CD4-positive, alpha-beta memory T cell (primary cell): ENCODE measurements around the gene SPEF2. TPM values are rescaled to one million over a fixed set of nuclear protein-coding genes. Genes with fewer than 3 reads are reported as not detected.
"Not testable (repeated sequence)": the region's sequence is repeated elsewhere in the genome, so short reads cannot be mapped to it uniquely, and the experiment has no call there.

Source experiments
- CTCF ChIA-PET: fragments of 350-600 bp; sonication (Branson Sonifier 250); formaldehyde crosslinking; loops from one replicate; lab custom pipeline; 2021; ENCODE audit warnings: inconsistent platforms; ENCODE audit not compliant: partially characterized antibody; lab: Charles Lee
- POLR2A ChIA-PET: fragments of 350-600 bp; sonication (Branson Sonifier 250); formaldehyde crosslinking; loops from one replicate; lab custom pipeline; 2021; ENCODE audit not compliant: partially characterized antibody; lab: Charles Lee
- DNase-seq, 5 donors: peaks; one replicate each; pipeline versions ENCODE4 v3.0.0 to v3.0.0-alpha.2; 2020 to 2022; ENCODE audit warnings: mixed read lengths in 1 of 5
- H3K27ac ChIP-seq: one replicate; pipeline ENCODE4 v1.7.0; 2013; ENCODE audit warnings: low read depth, low read length
- H3K27me3 ChIP-seq: 2 replicates; pipeline ENCODE4 v1.7.0; 2013; ENCODE audit warnings: mild to moderate bottlenecking, low read length, moderate library complexity; ENCODE audit not compliant: insufficient read depth
- H3K36me3 ChIP-seq: 2 replicates; pipeline ENCODE4 v1.7.0; 2013; ENCODE audit warnings: mild to moderate bottlenecking, low read length, moderate library complexity; ENCODE audit not compliant: insufficient read depth
- H3K4me1 ChIP-seq: 2 replicates; pipeline ENCODE4 v1.7.0; 2013; ENCODE audit warnings: mild to moderate bottlenecking, low read length, moderate library complexity; ENCODE audit not compliant: insufficient read depth
- H3K4me3 ChIP-seq, 2 donors: one replicate each; pipeline ENCODE4 v1.7.0; 2013; ENCODE audit warnings: low read length in 2 of 2, mild to moderate bottlenecking in 1 of 2
- H3K9me3 ChIP-seq, 2 donors: one replicate each; pipeline ENCODE4 v1.7.0; 2013; ENCODE audit warnings: low read length in 2 of 2, control low read depth in 1 of 2; ENCODE audit not compliant: control insufficient read depth in 1 of 2
- H3K27ac Mint-ChIP-seq, 7 donors: one replicate each; pipeline ENCODE4 v1.8.0; 2020 to 2021; ENCODE audit warnings: mixed read lengths in 7 of 7, mild to moderate bottlenecking in 6 of 7, inconsistent platforms in 3 of 7, moderate library complexity in 3 of 7
- H3K27me3 Mint-ChIP-seq, 2 donors: one replicate each; pipeline ENCODE4 v1.8.0; 2020 to 2021; ENCODE audit warnings: mixed read lengths in 2 of 2
- H3K36me3 Mint-ChIP-seq, 2 donors: one replicate each; pipeline ENCODE4 v1.8.0; 2020 to 2021; ENCODE audit warnings: mixed read lengths in 2 of 2, inconsistent platforms in 1 of 2, mild to moderate bottlenecking in 1 of 2
- H3K4me1 Mint-ChIP-seq, 4 donors: one replicate each; pipeline ENCODE4 v1.8.0; 2020 to 2021; ENCODE audit warnings: mixed read lengths in 4 of 4, mild to moderate bottlenecking in 1 of 4
- H3K4me3 Mint-ChIP-seq, 8 donors: one replicate each; pipeline ENCODE4 v1.8.0; 2020 to 2021; ENCODE audit warnings: mixed read lengths in 8 of 8, mild to moderate bottlenecking in 7 of 8, moderate library complexity in 6 of 8, inconsistent platforms in 3 of 8
- H3K9me3 Mint-ChIP-seq, 8 donors: one replicate each; pipeline ENCODE4 v1.8.0; 2020 to 2021; ENCODE audit warnings: mixed read lengths in 8 of 8, mild to moderate bottlenecking in 5 of 8, inconsistent platforms in 3 of 8, moderate library complexity in 1 of 8
- intact Hi-C: fragments of 100-400 bp; cut with micrococcal nuclease; formaldehyde crosslinking; loops from one replicate; pipeline ENCODE4 v1.15.1; 2023
- polyA plus RNA-seq, 2 donors: library from polyadenylated mRNA; unstranded; fragments of 300-500 nt; fragmentation: Illumina TruSeq; gene quantifications; one replicate each; pipeline ENCODE4 v1.2.3, GENCODE V29; 2021
- total RNA-seq, 2 experiments: library from RNA; stranded (reverse); gene quantifications; one replicate each; pipeline ENCODE4 v1.2.3, GENCODE V29; 2021

The SPEF2 gene
- total and polyA plus RNA-seq, 4 experiments from 2014 or later = 4.0 to 15.4 (median 10.2) TPM

GRCh38 chr5:35665096-35665495, 47.4 kb downstream of the SPEF2 start:
- peaks cover 29% of the 10 kb centered on the region for H3K4me1 ChIP-seq
- H3K36me3 Mint-ChIP-seq = peaks cover 22 to 45% of the 10 kb centered on the region in 2 donors
- peak overlapping the region in 3 of 7 donors; percentile 1 to 59 (median 19) for H3K27ac Mint-ChIP-seq
- H3K4me1 Mint-ChIP-seq = peaks cover 27 to 51% (median 40%) of the 10 kb centered on the region in 4 donors
- no peaks in the 10 kb centered on the region for H3K27me3 Mint-ChIP-seq
- H3K4me3 Mint-ChIP-seq = peak overlapping the region in 2 of 8 donors; percentile 11 to 47
- H3K4me3 ChIP-seq = no peak overlapping the region
- peaks cover 2 to 16% (median 5%) of the 10 kb centered on the region in 8 donors for H3K9me3 Mint-ChIP-seq
- POLR2A ChIA-PET = interaction anchor here (1.1 to 2.6 kb wide), 7 partner anchors 14 to 220 kb away, joined by 3 to 9 read pairs (median 4); partner anchors contain the start of gene IL7R
- no peak overlapping the region for H3K27ac ChIP-seq
- H3K36me3 ChIP-seq = no peaks in the 10 kb centered on the region
- DNase-seq = no peak
- H3K27me3 ChIP-seq = no peaks in the 10 kb centered on the region
- CTCF ChIA-PET = interaction anchor here (0.6 to 25.9 kb wide), 4 partner anchors 13 to 264 kb away, joined by 3 to 544 read pairs (median 25); no protein-coding TSS in a partner anchor
- intact Hi-C loops = no loop called here
- H3K9me3 ChIP-seq = no peaks in the 10 kb centered on the region

GRCh38 chr5:35668319-35668718, 50.7 kb downstream of the SPEF2 start:
- Mint-ChIP-seq H3K27me3 (no peaks in the 10 kb centered on the region), H3K9me3 (peaks cover 0 to 10% (median 3%) of the 10 kb centered on the region in 8 donors), H3K4me3 (peak overlapping the region in 6 of 8 donors; percentile 2 to 59 (median 28)), H3K4me1 (peaks cover 46 to 83% (median 64%) of the 10 kb centered on the region in 4 donors), H3K36me3 (peaks cover 18 to 29% of the 10 kb centered on the region in 2 donors), H3K27ac (peak overlapping the region; percentile 8 to 83 (median 63))
- no peak for DNase-seq
- intact Hi-C loops = no loop called here
- Histone ChIP-seq H3K9me3 (no peaks in the 10 kb centered on the region), H3K36me3 (no peaks in the 10 kb centered on the region), H3K4me3 (no peak overlapping the region), H3K27ac (no peak overlapping the region), H3K27me3 (no peaks in the 10 kb centered on the region), H3K4me1 (peaks cover 60% of the 10 kb centered on the region)
- ChIA-PET CTCF (interaction anchor here (0.7 to 1.8 kb wide), 2 partner anchors 10 to 17 kb away, joined by 3 to 7 read pairs; no protein-coding TSS in a partner anchor), POLR2A (interaction anchor here (2.2 to 4.0 kb wide), 2 partner anchors 155 to 213 kb away, joined by 7 to 36 read pairs; no protein-coding TSS in a partner anchor)

- Histone ChIP-seq H3K36me3 (no peaks in the 10 kb centered on the region), H3K27ac (no peak overlapping the region), H3K4me3 (no peak overlapping the region), H3K9me3 (no peaks in the 10 kb centered on the region), H3K27me3 (no peaks in the 10 kb centered on the region), H3K4me1 (peaks cover 64% of the 10 kb centered on the region)
- H3K4me3 Mint-ChIP-seq = peak overlapping the region in 4 of 8 donors; percentile 2 to 51 (median 28)
- CTCF ChIA-PET = interaction anchor here (1.0 to 3.0 kb wide), 4 partner anchors 10 to 257 kb away, joined by 3 to 30 read pairs (median 5); no protein-coding TSS in a partner anchor
- intact Hi-C loops = no loop called here
- peaks cover 49 to 87% (median 66%) of the 10 kb centered on the region in 4 donors for H3K4me1 Mint-ChIP-seq
- peak overlapping the region in 6 of 7 donors; percentile 8 to 90 (median 80) for H3K27ac Mint-ChIP-seq
- POLR2A ChIA-PET = interaction anchor here (1.1 to 4.0 kb wide), 4 partner anchors 154 to 212 kb away, joined by 6 to 36 read pairs (median 6); no protein-coding TSS in a partner anchor
- H3K36me3 Mint-ChIP-seq = peaks cover 16 to 24% of the 10 kb centered on the region in 2 donors
- no peaks in the 10 kb centered on the region for H3K27me3 Mint-ChIP-seq
- peaks cover 0 to 10% (median 3%) of the 10 kb centered on the region in 8 donors for H3K9me3 Mint-ChIP-seq
- no peak for DNase-seq
These were observed 51.1 kb downstream of the SPEF2 start for GRCh38 chr5:35668794-35669193.

- H3K27me3 Mint-ChIP-seq = no peaks in the 10 kb centered on the region
- DNase-seq = peak; percentile 43 to 62 (median 56)
- peak overlapping the region in 7 of 8 donors; percentile 0 to 82 (median 60) for H3K4me3 Mint-ChIP-seq
- H3K36me3 ChIP-seq = no peaks in the 10 kb centered on the region
- H3K4me1 ChIP-seq = peaks cover 58% of the 10 kb centered on the region
- no peak overlapping the region for H3K4me3 ChIP-seq
- POLR2A ChIA-PET = interaction anchor here (0.8 to 4.9 kb wide), 15 partner anchors 13 to 253 kb away, joined by 3 to 64 read pairs (median 4); partner anchors contain the start of gene IL7R
- H3K36me3 Mint-ChIP-seq = peaks cover 11 to 12% of the 10 kb centered on the region in 2 donors
- CTCF ChIA-PET = interaction anchor here (1.4 to 3.0 kb wide), 4 partner anchors 17 to 254 kb away, joined by 3 to 30 read pairs (median 10); no protein-coding TSS in a partner anchor
- no peaks in the 10 kb centered on the region for H3K9me3 ChIP-seq
- peaks cover 0 to 6% (median 3%) of the 10 kb centered on the region in 8 donors for H3K9me3 Mint-ChIP-seq
- H3K27ac Mint-ChIP-seq = peak overlapping the region; percentile 19 to 86 (median 77)
- H3K27me3 ChIP-seq = no peaks in the 10 kb centered on the region
- H3K4me1 Mint-ChIP-seq = peaks cover 45 to 73% (median 57%) of the 10 kb centered on the region in 4 donors
- intact Hi-C loops = loop anchor here (1.0 to 5.0 kb wide), 3 partner anchors 46 to 188 kb away; no protein-coding TSS in a partner anchor
- no peak overlapping the region for H3K27ac ChIP-seq
These were observed 54.1 kb downstream of the SPEF2 start for GRCh38 chr5:35671541-35672295.

- H3K9me3 Mint-ChIP-seq, H3K27me3 ChIP-seq, H3K36me3 ChIP-seq, H3K27ac ChIP-seq, H3K36me3 Mint-ChIP-seq, H3K4me3 ChIP-seq, H3K9me3 ChIP-seq, DNase-seq, H3K27me3 Mint-ChIP-seq: not testable (repeated sequence)
- intact Hi-C loops = loop anchor here (5.0 kb wide), 2 partner anchors 45 to 105 kb away; no protein-coding TSS in a partner anchor
- peaks cover 58% of the 10 kb centered on the region for H3K4me1 ChIP-seq
- H3K4me1 Mint-ChIP-seq = peaks cover 45 to 73% (median 54%) of the 10 kb centered on the region in 4 donors
- peak overlapping the region in 3 of 8 donors; percentile 26 to 38 (median 36) for H3K4me3 Mint-ChIP-seq
- peak overlapping the region in 6 of 7 donors; percentile 13 to 83 (median 64) for H3K27ac Mint-ChIP-seq
- ChIA-PET POLR2A (interaction anchor here (1.0 to 4.9 kb wide), 12 partner anchors 13 to 253 kb away, joined by 3 to 64 read pairs (median 6); partner anchors contain the start of gene IL7R), CTCF (interaction anchor here (1.3 to 2.2 kb wide), 3 partner anchors 13 to 54 kb away, joined by 3 to 12 read pairs (median 11); partner anchors contain the start of gene SPEF2)
These were observed 54.6 kb downstream of the SPEF2 start for GRCh38 chr5:35672296-35672655.

- intact Hi-C loops = loop anchor here (5.0 kb wide), 2 partner anchors 44 to 104 kb away; no protein-coding TSS in a partner anchor
- POLR2A ChIA-PET = interaction anchor here (0.7 to 4.9 kb wide), 6 partner anchors 13 to 252 kb away, joined by 3 to 64 read pairs (median 7); partner anchors contain the start of gene IL7R
These were observed 55.3 kb downstream of the SPEF2 start for GRCh38 chr5:35672995-35673394.

More at GRCh38 chr5:35672995-35673394, 55.3 kb downstream of the SPEF2 start:
- Histone ChIP-seq H3K4me1 (peaks cover 58% of the 10 kb centered on the region), H3K27ac (peak overlapping the region; percentile 7), H3K36me3 (no peaks in the 10 kb centered on the region), H3K9me3 (no peaks in the 10 kb centered on the region), H3K4me3 (no peak overlapping the region), H3K27me3 (no peaks in the 10 kb centered on the region)
- H3K4me1 Mint-ChIP-seq = peaks cover 43 to 68% (median 54%) of the 10 kb centered on the region in 4 donors
- H3K36me3 Mint-ChIP-seq = peaks cover 2 to 4% of the 10 kb centered on the region in 2 donors
- peak; percentile 32 to 63 (median 54) for DNase-seq
- H3K27ac Mint-ChIP-seq = peak overlapping the region; percentile 68 to 92 (median 86)
- peak overlapping the region in 7 of 8 donors; percentile 31 to 76 (median 47) for H3K4me3 Mint-ChIP-seq
- no peaks in the 10 kb centered on the region for H3K27me3 Mint-ChIP-seq
- H3K9me3 Mint-ChIP-seq = peaks cover 0 to 2% (median 0%) of the 10 kb centered on the region in 8 donors
- CTCF ChIA-PET = interaction anchor here (1.2 to 2.2 kb wide), 5 partner anchors 14 to 253 kb away, joined by 3 to 13 read pairs (median 11); partner anchors contain the start of gene SPEF2
